ENCODE measurements around the gene AFF2.

Gene AFF2

DNA sequence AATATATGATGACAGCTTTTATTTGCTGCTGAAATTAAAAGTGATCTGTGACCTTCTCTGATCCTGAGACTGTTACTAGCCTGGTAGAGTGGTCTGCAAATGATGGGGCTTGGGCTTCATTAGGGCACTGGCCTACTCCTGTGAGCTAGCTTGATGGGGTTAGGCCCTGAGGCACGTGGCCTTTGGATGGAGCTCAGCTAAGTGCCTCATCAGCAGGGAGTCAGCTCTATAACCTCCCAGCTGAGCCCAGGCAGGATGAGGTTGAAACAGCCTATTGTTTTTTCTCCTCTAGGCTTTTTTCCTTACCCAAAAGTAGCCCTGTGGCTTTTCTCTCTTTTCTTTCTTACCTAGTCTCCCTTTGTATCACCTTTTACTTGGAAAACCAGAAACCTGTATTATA is 92.2 kb downstream of the AFF2 start:
- DNase-seq: no peak

GRCh38 chrX:148593146-148593545 is 92.7 kb downstream of the AFF2 start:
- no peak for DNase-seq

DNA sequence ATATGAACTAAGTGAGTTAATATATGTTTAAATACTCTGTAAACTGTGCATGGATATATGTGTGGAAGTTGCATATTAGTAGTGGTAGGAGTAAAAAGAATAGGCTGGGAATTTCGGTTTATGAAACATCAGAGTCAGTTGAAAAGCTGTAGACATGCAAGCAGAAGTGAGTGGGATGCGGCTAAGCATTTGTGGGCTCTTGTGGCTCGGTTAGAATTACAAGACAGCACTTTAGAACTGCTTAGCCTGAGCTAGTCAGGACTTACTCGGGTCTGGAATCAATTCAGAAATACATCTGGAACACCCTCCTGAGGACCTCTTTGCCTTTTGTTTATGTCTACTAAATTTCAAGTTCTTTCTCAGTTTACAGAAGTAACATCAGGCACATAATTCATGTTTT is 93.6 kb downstream of the AFF2 start:
- no peak for DNase-seq

GRCh38 chrX:148599404-148599803 is 99.0 kb downstream of the AFF2 start:
- DNase-seq: no peak

DNA sequence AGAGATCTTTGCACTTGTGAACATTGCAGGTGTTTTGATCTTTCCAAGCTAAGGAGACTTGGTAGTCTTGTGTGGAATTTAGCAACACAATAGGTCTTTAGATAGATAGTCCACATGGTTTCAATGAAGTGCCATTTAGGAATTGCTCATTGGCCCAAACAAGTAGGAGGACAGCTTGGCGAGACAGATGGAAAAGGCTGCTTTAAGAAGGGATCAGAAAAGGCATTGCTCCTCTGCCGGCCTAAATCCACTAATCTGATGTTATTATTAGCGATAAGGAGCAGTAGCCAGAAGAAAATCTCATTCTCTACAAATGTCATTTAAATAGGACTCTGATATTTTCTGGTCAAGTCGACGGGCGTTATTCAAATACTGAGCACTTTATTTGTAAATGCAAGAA is 99.7 kb downstream of the AFF2 start:
- DNase-seq: no peak

DNA sequence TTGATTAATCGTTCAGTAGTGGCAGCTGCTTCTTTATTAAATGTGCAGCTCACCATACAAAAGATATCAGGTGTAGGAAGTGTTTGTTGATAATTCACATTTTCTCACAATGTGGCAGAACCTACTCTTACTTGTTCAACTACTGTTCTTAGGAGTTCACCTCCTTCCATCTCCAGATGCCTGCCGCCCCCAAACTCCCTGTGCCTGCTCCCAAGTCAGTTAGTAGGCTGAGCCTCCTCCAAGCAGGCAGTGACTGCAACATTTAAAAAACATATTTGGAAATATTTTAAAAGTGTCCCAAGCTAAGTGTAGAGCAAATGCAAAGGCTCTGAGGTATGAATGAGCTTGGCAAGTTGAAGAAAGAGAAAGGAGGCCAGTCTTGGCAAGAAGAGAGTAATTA is 100.2 kb downstream of the AFF2 start:
- no peak for DNase-seq

DNA sequence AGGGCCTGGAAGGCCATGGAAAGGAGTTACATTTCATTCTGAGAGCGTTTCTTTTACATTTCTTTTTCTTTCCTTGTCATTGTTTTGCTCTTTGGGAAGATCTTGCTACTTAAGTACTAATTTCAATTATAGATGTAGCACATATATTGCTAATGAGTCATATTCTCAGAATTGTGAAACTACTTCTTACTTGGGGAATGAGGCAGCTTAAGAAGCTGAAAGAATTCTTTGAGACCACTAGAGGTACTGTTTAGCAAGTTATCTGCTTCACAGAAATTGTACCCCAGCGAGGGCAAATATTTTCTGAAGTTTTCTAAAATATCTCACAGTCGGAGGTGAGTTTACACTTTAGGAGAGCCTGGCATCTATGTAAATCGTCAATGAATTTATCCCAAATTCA is 100.6 kb downstream of the AFF2 start:
- DNase-seq: no peak

DNA sequence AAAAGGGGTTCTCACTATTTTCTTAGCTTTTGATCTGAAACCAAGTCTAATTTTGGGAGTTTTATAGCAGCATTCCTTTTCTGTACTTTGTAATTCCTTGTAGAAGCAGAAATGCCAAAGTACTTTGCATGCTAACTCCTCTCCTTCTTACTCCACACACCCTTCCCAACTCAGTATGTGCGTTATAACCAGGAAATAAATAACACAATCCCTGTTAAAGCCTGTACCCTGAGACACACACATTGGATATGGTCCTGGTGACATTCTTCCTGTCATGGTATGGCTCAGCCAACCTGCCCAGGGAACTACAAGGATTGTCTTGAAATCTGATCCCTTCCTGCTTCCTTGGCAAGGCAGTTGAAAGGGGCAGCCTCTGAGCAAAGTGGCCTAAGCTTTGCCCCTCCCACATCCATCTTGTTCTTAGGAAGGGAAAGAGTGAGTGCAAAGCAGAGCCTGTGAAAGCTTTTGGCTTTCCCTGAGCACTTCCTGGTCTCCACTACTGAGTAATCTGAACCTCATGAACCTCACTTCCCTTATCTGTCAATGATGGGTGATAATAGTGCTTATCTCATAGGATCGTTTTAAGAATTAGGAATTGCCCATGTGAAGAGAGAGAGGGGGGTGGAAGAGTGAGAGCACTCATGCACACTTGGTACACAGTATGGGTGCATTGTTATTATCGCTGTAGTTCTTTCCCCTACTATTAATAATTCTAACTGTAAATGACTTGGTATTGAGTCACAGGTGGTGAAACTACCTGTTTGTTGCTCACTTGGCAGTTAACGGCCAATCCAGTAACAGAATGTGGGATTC is 109.3 kb downstream of the AFF2 start:
- DNase-seq: no peak

DNA sequence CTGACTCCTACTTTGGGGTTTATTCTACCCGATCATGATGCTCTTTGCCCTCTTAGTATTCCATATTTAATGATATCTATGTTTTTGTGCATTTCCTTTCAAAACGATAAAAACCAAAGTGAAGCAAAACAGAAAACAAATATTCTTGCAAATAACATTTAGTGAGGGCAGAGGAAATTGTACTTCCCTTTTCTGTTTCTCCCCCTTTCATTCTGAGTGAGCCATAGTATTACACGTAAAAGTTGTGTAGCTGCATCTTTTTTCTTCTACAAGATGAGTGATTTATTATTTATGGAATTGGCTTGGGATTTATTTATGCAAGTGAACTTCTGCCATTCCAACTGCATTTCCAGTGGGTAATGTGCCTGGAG is 109.9 kb downstream of the AFF2 start:
- no peak for DNase-seq

- no peak for DNase-seq
Observed at GRCh38 chrX:148611993-148612392, 111.6 kb downstream of the AFF2 start.

DNA sequence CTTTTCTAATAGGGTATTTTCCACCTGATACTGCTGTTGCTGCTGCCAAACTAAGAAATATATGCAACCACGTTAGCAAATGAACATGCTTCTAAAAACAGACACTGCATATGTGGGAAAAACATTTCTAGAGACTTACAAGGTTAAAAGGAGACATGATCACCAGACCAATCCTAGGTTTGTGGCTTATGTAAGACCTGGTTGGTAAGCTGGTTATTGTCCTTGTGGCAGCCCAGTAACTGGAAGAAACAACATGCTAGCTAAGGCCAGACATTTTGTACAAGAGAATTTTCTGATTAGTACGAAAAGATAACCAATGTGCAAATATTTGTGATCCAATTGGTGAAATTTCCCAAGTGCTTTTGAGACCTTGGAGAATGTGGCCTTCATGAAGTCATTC is 112.0 kb downstream of the AFF2 start:
- no peak for DNase-seq

DNA sequence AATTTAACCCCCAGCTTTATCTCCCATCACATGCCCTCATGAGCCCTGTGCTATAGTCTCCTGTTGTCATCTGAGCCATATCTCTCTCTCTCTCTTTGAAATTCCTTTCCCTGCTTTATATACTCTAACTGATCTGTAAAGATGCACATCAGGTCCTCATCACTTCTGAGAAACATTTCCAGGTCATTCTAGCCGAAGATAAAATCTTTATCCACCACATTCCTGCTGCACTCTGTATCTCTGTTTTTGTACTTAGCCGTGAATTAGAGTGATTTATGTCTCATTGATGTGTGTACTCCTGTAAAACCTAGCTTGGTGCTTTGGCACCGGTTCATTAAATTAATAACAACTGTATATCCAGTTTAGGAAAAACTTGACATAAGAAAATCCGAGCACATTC is 113.2 kb downstream of the AFF2 start:
- DNase-seq: no peak

DNA sequence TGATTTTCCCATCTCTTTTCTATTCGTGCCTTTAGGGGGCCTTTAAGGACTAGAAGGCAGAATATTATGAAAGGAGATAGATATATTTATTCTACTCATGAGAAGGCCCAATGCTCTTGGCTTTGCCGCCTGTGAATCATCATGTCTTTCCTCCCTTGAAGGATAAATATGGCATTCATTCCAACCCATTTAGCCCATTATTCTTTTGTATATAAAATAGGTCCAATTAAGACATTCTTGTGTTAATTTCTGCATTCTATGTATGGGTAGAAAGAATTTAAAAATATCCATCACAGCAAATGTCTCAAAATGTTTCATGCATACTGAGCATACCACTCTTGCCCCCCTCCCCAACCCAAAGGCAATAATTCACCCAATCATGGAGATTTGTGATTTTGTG is 115.1 kb downstream of the AFF2 start:
- DNase-seq: no peak

DNA sequence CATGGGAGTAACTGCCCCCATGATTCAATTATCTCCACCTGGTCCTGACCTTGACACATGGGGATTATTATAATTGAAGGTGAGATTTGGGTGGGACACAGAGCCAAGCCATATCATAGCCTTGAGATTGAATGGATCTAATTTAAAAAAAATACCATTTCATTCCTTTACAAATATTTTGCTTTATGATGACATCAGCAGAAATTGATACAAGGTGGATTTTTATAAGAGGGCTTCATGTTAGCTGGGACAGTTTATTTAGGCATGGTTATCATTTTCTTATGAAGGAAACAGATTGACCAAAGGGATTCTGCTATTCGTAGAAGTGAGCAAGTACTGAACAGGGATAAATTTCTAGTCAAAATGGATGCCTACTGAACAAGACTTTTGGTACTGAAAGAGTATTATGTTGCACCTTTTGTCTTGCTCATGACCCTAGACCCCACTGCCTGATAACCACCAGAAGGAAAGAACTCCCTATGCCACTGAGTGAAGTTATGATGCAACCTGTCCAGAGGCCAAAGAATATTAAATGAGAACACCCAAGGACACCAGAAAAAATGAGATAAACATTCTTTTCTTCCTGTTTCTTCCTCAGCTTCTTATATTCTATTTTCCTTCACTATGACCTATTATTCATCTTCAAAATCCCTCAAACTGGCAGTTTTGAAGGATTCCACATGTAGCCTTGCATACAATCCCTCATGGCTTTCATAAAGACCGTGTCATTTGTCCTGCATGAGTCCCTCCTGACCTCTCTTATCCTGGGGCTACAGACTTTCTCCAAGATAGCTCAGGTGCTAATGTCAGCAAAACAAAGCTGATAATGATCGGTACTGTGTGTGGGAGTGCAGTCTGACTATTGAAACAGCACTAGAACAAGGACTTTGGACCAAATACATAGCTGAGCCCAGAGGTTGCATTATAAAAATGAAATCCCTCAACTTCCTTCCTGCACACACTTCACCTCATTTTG is 118.3 kb downstream of the AFF2 start:
- no peak for DNase-seq

- no peak for DNase-seq
Observed at GRCh38 chrX:148620023-148620422, 119.6 kb downstream of the AFF2 start.

DNA sequence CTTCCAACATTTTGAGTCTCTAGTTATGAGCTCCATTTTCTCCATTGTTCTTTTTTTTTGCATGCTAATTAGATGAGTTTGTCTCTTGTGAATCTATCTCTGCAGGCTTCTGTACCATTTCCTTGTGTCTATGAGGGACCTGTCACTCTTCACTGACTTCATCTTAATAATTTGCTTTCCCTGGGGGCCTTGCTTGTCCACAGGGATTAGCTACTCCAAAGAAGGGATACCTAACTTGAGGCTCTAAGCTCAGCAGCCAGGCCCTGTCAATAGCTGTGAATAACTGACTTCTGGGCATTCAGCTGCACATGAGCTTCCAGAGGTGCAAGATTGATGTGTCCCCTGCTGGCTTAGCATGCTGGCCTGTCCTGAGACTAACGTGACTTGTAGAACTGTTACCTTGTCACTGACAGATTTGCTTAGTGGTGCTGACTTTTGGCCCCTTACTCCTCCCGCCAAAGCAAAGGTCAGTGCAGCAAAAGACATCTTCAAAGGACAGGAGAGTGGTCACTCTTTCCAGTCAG is 124.6 kb downstream of the AFF2 start:
- no peak for DNase-seq

- DNase-seq: no peak
Observed at GRCh38 chrX:148628621-148629020, 128.2 kb downstream of the AFF2 start.

DNA sequence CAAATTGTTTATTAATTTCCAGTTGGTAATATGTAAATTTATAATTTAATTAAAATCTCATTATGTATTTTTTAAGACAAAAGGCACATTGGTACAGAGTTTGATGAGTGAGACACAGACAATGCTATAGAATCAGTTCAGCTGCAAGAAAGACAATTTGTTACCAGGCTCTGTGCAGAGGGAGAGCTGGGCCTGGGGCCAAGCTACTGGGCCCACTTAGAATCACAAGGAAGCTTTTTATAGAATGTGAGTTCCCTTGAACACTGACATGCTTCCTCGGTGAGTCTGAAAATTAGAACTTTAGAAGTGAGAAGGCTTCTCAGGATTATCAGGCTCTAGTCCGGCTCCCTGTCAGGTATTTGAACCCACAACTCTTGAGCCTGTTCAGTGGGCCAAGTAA is 129.0 kb downstream of the AFF2 start:
- DNase-seq: peak in 1 of 2 donors; percentile 11

- DNase-seq: no peak
Observed at GRCh38 chrX:148632444-148632843, 132.0 kb downstream of the AFF2 start.

GRCh38 chrX:148633218-148633908 is 132.9 kb downstream of the AFF2 start:
- no peak for DNase-seq

DNA sequence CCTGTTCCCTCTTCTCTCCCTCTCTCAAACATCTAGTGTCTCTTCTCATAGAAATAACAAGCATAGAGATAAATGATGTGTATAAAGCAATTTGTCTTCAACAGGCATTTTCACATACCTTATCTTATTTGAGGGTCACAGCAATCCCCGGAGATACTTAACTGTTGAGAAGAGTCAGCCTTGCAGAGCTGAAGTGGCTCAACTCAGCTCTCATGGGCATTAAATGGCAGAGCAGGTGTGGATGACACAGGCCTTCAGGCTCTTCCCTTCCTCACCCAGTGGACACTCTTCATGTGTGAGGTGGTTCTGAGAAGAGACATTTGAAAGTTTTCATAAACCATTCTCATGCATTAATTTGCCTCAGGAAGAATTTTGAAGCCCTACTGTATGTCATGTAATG is 134.2 kb downstream of the AFF2 start:
- no peak for DNase-seq

DNA sequence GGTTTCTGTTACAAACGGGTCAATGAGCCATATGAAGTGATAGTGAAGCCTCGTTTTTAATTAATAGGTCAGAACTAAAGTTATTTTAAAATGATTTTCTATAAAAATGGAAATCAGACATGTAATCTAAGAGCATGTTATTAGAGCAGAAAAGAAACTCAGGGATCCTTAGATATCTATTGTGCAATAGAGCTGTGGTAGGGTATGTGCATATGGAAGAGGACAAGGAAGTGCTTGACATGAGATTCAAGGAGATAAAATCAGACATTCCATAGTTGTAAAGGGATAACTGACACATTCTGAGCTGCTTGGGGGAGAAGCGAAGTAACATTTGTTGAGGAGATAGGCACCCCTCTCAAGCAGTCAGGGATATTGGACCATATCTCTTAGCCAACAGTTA is 143.0 kb downstream of the AFF2 start:
- no peak for DNase-seq

GRCh38 chrX:148647651-148648050 is 147.2 kb downstream of the AFF2 start:
- DNase-seq: no peak
